ENCODE data around the gene SHROOM2. TPM values are rescaled to one million over a fixed set of nuclear protein-coding genes. Genes with fewer than 3 reads are reported as not detected.

The SHROOM2 gene
- total and polyA plus RNA-seq, 9 donors = 7.6 to 16.8 (median 11.7) TPM

DNA sequence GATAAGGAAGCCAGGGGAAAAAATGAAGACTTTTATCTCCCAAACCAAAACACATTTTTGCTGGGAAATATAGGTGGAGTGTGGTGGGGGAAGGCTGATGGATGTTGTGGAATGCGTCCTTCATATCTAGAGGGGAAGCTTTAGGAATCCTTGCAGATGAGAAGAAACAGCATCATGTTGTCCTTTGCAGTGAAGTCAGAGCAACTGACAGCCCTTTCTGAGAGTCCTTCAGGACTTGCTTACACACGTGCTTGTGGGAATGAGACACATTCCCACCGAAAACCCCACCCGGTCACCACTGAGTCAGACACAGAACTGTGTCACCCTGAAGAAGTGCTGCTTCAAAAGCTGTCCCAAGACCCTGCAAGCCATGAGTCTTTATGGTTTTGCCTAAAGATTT is 81.5 kb downstream of the SHROOM2 start:
- DNase-seq = no peak
- no peaks in the 10 kb centered on the region for H3K36me3 ChIP-seq
- no peak overlapping the region for H3K4me3 ChIP-seq
- peak overlapping the region in 1 of 2 donors; percentile 10 for H3K27ac ChIP-seq
- no peaks in the 10 kb centered on the region for H3K27me3 ChIP-seq
- WGBS, 3 donors = 41 to 55% (median 44%) methylated on average over 4 of the region's 4 CpGs
- H3K9me3 ChIP-seq = no peaks in the 10 kb centered on the region
- TF ChIP-seq POLR2A (IDR thresholded peaks at IDR 0.05) = no peak
- TF ChIP-seq EP300 (IDR thresholded peaks at IDR 0.05) = no peak
- no peak for TF ChIP-seq CTCF (IDR thresholded peaks at IDR 0.05)
- intact Hi-C loops (cut with DNase I) = no loop called here
- H3K4me1 ChIP-seq (ENCODE audit: insufficient read depth) = peaks cover 5% of the 10 kb centered on the region

- no peaks in the 10 kb centered on the region for H3K9me3 ChIP-seq
- DNase-seq = no peak
- 34 to 52% (median 39%) methylated on average over 1 of the region's 1 CpG for WGBS, 3 donors
- intact Hi-C loops (cut with DNase I) = loop anchor here in 1 of 4 donors (10.0 kb wide), 1 partner anchor 253 kb away; no protein-coding TSS in a partner anchor
- peaks cover 2% of the 10 kb centered on the region for H3K4me1 ChIP-seq (ENCODE audit: insufficient read depth)
- H3K27ac ChIP-seq = no peak overlapping the region
- H3K36me3 ChIP-seq = no peaks in the 10 kb centered on the region
- TF ChIP-seq POLR2A (IDR thresholded peaks at IDR 0.05) (no peak), EP300 (IDR thresholded peaks at IDR 0.05) (no peak), CTCF (IDR thresholded peaks at IDR 0.05) (no peak)
- no peak overlapping the region for H3K4me3 ChIP-seq
- H3K27me3 ChIP-seq = no peaks in the 10 kb centered on the region
Measured at GRCh38 chrX:9871701-9872268, 85.6 kb downstream of the SHROOM2 start.

DNA sequence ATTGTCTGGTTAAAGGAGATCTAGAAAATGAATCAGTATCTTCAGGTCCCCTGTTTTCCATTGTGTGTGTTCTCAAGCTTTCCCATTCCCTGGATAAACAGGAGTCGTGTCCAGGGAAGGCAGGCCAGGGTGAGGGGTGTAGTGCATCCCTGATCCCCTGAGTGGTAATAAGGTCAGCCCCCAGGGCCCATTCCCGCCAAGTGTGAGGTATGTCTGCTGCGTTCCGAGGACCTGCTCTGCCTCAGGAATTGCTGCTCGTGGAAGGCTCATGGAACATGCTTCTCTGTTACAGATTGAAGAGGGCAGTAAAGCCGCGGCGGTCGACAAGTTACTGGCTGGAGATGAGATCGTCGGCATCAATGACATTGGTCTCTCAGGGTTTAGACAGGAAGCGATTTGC is 87.1 kb downstream of the SHROOM2 start:
- intact Hi-C loops (cut with DNase I) = loop anchor here in 1 of 4 donors (10.0 kb wide), 1 partner anchor 251 kb away; no protein-coding TSS in a partner anchor
- TF ChIP-seq CTCF (IDR thresholded peaks at IDR 0.05) (no peak), POLR2A (IDR thresholded peaks at IDR 0.05) (no peak), EP300 (IDR thresholded peaks at IDR 0.05) (no peak)
- H3K9me3 ChIP-seq = no peaks in the 10 kb centered on the region
- no peaks in the 10 kb centered on the region for H3K36me3 ChIP-seq
- no peaks in the 10 kb centered on the region for H3K27me3 ChIP-seq
- no peak for DNase-seq
- H3K4me3 ChIP-seq = no peak overlapping the region
- H3K27ac ChIP-seq = no peak overlapping the region
- H3K4me1 ChIP-seq (ENCODE audit: insufficient read depth) = peaks cover 3% of the 10 kb centered on the region
- 89 to 92% (median 90%) methylated on average over 12 of the region's 12 CpGs for WGBS, 3 donors

DNA sequence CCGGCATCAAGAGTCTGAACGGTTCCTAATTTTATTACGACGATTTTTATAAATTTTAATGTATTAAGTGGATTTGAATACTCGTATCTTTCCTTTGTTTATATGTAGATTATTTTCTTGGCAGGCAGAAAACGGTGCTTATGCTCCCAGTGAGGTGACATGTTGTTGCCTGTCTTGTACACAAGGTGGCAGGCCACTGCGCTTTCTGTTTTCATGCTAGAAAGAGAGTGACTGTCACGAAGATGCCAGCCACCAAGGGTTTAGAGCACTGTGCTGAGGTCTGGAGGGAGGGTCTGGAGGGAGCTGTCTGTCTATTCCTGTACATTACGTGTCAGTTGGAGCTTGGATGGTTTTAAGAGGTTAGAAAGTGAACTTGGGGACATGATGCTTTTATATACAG is 87.7 kb downstream of the SHROOM2 start:
- Histone ChIP-seq H3K27me3 (no peaks in the 10 kb centered on the region), H3K4me1 (ENCODE audit: insufficient read depth) (peaks cover 3% of the 10 kb centered on the region), H3K36me3 (no peaks in the 10 kb centered on the region), H3K27ac (no peak overlapping the region), H3K4me3 (no peak overlapping the region), H3K9me3 (no peaks in the 10 kb centered on the region)
- intact Hi-C loops (cut with DNase I) = loop anchor here in 1 of 4 donors (10.0 kb wide), 1 partner anchor 251 kb away; no protein-coding TSS in a partner anchor
- 50 to 58% (median 54%) methylated on average over 9 of the region's 9 CpGs for WGBS, 3 donors
- DNase-seq = no peak
- no peak for TF ChIP-seq CTCF (IDR thresholded peaks at IDR 0.05)
- TF ChIP-seq EP300 (IDR thresholded peaks at IDR 0.05) = no peak
- TF ChIP-seq POLR2A (IDR thresholded peaks at IDR 0.05) = no peak
